Retina (tissue), 1 donor: ENCODE results near the gene HOXA7.

Experiments
- DNase-seq: peaks from one replicate; pipeline ENCODE4 v3.0.0-alpha.2; 2016

HOXA7 gene

DNA sequence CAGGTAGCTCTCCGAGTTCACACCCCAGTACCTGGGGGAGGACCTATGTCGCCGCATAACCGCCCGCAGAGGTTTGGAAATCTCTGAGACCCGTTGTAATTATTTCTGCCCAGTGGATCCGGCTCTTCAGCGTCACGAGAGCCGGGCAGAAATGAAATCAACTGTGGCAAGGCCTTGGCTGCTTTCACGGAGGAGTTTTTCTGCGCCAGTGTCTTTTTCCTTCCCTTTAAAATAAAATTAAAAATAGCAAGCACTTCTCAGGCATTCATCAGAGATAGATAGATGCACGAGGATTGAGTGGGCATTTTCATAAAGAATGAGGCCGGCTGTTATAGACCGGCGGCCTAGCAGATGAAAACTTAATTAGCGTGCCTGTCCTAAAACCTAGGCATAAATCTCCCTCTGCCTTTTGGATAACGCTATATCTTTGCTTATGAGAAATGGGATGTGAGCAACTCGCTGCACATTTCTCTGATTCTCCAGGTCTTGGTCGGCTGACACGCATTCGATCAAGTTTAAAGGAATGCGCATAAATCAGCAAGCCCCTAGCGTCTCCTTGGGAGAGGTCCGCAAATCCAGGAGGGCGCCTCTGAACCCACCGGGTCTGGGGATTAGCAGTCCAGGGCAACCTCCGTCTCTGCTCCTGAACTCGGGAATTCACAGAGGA is 37.0 kb upstream of the HOXA7 start:
- DNase-seq, result peak; percentile 69

DNA sequence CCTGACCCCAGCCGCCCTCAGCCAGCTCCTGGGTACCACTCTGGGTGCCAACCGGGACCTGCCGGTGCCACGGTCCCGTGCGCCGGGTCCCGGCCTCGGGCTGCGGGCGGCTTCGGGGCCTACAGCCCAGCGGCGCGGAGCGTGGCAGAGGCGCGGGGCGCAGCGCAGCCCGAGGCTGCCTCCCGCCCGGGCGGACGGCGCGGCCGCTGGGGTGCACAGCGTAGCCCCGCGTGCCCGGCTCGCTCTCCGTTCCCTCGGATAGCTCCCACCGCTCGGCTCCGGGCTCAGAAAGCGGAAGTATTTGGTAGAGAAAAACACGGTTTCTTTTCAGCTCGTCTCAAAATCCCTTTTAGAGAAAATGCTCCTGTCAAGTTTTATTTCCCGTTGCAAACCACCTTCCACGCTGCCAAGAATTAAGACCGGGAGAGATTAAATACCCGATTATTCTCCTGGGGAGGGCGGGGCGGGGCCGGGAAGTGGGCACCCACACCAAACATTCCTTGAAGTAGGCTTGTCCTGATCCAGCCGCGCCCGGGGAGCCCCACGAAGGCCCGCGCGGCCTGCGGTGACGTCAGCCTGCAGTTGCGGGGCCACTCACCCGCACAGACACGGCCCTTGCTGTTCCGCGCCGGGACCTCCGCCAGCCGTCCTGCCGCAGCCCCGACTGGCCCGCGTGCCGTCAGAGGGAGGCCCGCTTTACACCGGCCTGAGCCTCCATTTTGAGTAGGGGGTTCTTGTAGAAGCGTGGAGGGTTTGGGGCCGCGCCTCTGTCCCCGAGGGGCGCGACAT is 36.3 kb upstream of the HOXA7 start:
- DNase-seq, result peak; percentile 53

DNA sequence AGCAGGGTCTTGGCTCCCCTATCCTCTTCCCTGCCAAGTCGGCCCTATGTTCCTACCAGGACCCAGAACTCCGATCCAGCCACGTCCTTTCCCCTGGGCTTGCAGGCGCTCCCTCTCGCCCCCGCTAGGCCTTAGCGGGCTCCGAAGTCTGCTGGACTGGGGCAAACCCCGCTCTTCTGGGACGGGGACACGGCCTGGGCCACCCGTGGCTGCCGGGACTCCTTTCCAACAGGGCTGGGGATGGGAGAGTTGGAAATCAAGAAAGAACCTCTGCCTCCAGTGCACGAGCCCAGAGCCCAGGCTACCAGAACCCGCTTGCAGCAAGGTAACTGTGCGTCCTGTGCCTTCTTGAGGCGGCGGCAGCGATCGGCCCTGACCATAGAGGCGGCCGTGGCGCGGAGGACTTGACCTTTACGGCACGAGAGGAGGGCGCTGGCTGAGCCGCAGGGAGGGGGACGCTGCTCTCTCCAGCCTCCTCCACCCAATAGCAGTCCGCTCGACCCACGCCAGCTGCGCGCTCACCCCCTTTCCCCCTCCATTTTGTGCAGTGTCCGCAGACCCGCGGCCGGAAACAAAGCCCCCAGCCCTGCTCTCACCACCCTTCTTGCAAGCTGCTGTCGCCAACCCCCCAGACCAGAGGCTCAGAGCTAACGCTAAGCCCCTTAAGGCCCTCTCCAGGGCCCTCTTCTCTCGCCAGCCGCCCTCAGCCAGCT is 35.5 kb upstream of the HOXA7 start:
- peak; percentile 66 for DNase-seq

DNA sequence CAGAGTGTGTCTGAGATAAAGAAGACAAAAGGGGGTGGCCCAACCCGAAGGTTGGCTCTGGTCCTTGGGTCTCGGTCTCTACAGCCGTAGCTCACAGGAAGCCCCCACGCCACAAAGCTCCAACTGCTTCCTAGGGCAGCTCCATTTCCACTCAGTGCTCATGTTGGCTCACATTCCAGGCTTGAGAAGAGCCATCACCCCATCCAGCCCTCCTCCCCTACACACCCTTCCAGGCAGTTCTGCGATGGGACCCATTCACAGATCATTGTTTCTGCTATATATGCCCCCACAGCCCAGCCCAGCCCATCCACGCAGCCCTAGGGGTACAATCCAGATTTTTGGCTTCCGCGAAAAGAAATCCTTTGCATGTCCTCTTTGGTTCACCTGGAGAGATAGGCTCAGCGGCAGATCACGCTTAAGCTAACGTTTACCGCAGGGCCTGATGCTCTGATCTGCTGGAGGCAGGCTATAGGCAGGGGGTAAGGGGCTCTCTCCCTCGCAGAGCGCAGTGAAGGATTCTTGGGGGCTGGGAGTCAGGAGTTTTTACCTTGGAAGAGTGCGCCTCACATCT is 34.8 kb upstream of the HOXA7 start:
- DNase-seq, result no peak

DNA sequence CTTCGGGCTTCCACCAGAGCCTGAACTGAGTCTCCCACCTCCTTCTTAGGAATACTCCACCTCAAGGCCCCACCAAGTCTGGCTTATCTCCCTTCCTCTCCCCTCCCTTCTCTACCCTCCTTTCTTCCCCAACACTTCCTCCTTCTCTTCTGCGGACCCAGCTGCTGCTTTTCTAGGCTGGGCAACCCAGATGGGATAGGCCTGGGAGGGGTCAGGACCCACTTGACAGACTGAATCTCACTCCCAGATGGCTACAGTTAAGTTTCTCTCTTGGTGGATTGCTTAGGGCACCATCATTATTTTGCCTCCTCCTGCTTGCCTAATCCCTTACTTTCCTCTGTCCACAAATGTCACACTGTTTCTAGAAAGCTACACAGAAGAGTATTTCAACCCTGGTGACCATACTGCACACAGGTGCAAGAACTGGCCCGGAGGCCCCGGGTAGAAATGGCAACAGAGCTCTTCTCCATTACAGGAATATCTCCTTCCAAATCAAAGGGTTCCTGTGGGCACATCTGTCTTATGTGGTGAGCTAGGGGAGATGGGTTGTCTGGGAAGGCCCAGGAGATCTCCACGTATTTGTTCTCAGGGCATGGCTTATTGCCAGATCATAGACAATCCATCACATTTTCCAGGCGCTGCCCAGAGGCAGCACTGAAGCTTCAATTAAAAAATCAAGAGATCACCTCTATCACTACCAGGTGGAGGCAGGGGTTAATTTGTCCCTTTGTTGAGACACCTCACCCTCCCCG is 33.7 kb upstream of the HOXA7 start:
- DNase-seq, result no peak

DNA sequence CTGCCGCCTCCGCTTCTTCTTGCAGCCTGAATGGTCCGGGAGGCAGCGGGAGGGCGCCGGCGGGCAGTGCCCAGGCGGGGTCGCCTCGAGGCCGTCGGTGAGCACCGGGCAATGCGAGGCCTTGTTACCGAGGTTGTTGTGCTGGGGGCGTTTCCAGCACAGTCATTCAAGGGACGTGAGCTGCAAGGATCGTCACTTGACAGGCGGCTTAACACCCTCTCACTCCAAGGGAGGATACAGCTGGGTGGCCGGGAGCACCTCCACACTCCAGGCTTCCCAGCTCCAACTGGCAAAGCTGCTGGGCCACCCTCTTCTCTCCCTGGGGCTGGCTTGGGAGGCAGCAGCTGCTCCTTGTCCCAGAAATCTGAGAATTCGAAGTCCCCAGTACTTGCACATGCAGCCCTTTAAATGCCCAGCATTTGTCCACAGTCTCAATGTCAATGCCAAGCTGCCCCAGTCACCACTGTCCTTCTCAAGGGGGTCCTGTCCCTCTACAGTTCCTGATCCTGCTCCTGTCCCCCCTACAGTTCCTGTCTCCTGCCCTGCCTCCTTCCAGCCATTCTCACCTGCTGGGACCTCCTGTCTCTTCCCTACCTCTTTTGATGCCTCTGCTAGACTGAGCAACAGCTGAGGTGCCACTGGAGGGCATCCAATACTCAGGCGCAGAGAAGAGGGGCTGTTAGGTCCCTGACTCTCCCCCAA is 33.0 kb upstream of the HOXA7 start:
- DNase-seq, result peak; percentile 66

DNA sequence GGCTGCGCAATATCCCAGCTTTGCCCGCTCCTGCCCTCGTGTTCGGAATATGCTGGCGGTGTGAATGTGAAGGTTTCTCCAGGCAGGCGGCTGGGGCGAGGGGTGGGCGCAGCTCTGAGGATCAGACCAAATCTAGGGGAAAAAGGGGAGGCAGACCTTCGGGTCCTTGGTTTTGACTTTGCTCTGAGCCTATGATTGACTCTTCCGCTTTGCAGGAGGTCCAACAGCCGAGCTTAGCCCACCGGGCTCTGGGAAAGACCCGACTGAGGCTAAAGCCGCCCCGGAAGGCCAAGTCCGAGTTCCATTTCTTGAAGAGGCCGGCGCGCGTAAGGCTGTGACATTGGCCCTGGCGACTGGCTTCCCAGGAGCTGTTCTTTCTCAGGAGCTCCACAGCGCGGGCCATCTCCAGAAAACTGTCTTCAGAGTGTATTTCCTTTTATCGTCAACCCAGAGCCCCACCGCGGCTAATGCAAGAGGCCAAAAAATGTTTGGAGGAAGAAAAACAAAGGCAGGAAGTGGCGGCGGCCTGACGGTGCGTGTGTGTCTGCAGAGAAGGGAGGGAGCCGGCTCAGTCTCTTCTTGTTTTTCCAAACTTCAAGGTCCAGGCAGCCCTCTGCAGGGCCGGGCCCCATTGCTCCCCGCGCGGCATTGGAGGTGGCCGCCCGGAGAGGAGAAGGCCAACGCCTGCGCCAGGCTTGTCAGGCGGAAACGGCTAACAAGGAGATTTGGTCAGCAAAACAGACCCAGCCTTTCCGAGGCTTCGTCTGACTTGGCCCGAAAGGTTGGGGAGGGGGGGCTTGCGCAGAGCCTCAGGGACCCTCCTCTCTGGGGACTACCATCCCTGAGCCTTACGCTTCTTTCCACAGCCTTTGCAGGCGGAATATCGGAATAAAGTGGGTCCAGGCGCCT is 32.2 kb upstream of the HOXA7 start:
- DNase-seq, result peak; percentile 66

DNA sequence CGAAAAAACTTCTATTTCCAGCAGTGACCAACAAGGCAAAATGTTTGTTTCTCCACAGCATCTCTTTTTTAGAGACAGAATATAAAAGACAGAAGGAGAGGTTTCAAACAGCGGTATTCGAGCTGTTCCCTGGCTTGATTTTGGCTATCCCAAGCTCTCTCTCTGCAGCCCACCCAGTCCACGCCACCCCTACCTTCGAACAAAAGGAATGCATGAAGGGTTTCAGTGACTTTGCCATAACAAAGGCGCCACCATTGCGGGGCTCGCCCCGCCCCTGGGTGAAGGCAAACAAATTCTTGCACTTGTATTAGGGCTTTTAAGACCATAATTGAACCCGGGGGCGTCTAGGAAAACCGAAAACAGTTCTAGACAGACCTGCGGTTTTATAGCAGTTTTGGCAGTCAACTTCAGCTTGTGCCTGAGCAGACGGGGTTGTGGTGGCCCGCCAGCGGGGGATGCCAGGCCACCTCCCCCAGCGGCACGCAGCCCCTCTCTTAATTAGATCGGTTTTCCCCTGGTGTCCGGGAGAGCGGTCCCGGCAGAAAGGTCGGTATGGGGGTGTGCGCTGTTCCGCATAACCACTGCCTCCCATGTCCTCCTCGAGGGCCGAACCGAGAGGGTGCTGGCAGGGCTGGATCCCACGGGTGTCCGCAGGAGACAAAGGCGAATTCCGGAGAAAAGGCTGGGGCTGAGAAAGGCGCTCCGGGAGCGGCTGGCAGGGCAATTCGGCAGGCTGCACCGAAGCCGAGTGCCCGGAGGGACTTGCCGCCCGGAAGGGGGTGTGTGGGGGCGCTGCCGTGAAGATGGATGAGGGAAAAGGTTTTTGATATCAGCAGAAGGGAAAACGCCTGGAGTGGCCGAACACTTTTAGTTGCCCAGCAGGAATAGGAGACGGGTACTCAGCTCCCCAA is 31.3 kb upstream of the HOXA7 start:
- DNase-seq, result peak; percentile 64

DNA sequence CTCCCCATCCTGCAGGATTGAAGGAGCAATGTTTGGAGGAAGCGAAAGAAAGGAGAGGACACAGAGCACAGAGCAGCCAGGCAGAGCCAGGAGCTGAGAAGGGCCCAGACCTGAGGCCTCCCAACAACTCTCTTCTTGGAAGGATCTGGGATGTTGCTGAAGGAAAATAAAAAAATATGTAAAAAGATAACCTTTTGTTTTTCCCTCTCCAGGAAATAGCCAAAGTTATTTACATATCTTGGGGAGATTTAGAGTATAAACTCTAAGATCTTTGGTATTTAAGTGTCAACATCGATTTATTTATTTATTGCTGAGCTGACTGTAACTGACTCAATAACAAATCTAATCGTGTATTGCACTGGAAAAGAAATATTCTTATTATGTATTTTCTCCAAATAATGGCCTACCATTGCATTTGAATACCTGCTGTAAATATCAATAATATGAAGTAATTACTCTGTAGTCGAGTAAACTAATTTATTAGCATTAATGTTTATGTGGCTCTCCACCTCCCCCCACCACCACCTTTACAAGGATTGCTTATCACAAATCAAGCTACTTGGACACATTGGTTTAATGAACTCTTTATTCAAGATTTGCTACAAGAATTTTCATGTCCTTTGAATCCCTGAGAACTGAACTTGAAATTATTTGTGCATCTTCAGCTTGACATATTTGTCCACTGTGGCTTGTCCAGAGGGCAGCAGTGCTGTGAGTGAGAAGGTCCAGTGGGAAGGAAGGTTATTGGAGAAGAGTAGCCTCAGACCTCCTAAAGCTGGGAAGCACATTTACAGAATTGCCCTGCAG is 30.4 kb upstream of the HOXA7 start:
- peak; percentile 43 for DNase-seq

DNA sequence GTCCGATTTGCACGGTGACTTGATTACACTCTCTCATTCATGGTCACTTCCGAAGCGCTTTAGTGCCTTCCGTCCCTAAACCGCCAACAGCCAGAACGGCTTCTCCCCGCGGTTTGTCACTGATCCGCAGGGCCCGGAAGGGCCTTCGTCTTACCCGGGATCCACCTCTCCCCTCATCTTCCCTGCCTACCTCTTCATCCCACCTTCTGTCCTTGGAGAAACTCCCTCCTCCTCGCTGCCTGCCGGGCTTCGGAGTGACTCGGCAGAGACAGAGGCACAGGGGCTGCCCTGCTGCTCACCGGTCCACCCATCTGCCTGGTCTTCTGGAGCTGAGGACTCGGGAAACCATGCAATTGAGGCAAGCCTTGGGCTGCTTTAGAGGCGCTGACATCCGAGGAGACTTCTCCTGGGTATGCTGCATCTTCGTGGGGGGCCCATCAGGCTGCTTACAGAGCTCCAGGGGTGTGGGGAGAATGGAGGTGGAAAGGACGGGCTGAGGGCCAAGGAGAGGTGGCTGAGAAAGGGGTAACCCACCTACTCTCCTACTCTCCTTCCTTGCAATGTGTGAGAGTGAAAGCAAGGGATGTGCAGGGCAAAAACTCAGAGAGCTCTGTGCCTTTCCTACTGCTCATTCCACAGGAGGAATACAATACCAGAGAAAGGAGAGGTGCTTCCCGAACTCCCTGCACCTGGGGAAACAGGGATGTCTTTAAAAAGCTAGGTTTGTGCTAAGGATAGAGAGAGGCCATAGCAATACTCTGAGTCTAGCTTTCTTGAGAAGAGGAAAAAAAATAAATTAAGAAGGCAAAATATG is 29.6 kb upstream of the HOXA7 start:
- peak; percentile 62 for DNase-seq

DNA sequence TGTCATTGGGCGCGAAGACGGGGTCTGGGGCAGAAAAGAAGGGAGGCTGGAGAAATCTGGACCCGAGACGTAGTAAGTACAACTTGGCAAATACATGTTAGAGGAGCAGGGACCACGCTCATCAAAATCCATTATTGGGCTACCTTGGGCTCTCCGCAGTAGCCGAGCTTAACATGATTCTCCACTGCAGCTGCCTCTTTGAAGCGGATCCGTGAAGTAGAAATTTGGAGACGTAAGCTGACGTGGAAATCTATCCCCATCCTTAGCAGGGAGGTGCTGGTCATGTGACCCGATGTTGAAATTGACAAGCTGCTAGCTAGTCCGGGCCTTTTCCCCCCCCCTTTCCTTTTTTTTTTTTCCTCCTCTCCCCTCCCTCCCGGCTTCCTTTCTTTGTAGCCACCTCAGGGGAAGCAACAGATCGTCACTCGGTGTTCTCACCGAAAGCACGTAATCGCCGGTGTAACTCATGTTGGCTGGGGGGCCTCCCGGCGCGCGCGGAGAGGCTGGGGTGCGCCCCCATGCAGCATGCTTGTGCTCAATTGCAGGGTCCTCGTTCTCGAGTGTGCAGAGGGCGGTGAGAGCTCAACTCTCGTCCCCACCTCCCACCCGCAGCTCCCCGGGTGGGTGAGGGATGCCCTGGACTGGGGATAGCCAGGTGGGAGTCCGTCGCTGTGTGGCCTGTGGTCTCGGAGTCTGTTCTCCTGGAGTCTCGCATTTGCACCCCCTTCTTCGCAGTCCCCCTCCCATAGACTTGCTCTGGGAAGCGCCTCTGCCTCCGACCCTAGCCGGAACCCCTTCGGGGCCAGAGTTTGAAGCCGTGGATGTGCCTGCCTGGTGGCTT is 28.8 kb upstream of the HOXA7 start, which contains the start of gene HOXA11:
Gene HOXA11 (minus strand): TSS at position 220 of the 841 bp plus-strand sequence. CDS start 88 bp downstream, at position 132.
- peak; percentile 57 for DNase-seq

DNA sequence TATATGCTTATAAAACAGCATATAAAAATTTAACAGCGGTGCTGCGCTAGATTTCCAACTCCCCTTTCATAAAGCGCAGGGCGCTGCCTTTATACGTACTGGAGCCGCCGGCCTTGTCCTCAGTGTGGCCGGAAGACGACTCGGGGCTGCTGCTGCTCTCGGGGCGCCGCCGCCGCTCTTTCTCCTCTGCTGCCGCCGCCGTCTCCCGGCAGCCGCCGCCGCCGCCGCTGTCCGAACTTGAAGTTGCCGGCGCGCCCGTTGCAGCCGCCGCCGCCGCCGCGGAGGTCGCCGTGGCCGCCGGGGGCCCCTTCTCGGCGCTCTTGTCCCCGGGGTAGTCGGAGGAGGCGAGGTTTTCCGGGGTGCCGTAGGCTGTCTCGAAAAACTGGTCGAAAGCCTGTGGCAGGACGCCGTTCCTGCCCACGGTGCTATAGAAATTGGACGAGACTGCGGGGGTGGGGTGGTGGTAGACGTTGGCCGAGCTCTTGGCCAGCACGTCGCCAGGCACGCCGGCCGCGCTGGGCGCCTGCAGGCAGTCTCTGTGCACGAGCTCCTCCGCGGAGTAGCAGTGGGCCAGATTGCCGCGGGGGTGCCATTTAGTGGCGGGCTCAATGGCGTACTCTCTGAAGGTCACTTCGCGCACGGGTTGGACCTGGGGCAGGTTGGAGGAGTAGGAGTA is 28.0 kb upstream of the HOXA7 start:
- peak; percentile 68 for DNase-seq

DNA sequence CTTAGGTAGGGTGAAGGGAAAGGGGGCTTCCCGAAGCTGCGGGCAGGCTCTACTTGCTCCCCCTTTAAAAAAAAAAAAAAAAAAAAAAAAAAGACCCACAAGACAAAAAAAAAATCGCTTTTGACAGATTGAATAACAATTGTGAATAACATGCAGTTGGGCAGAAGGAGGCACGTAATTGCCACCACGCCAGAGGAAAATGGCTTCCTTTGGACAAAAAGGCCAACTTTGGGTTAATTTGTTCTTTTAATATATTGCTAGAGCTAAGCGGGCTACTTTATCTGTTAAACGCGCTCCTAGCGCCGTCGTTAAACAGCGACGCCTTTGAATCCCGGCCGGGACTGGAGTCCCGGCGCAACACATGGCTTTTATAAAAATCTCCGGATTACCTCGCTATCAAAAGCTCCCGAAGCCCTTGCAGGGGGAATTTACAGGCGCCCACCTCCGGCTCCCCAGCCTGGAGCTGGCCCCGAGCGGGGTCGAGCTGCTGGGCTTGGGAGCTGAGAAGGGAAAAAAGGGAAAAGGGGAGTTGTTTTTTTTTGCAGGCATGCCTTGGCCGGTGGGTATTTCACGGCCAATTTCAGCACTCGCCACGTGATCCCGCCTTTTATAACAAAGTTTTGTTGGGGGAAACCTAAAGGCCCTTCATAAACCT is 27.3 kb upstream of the HOXA7 start:
- peak; percentile 76 for DNase-seq

DNA sequence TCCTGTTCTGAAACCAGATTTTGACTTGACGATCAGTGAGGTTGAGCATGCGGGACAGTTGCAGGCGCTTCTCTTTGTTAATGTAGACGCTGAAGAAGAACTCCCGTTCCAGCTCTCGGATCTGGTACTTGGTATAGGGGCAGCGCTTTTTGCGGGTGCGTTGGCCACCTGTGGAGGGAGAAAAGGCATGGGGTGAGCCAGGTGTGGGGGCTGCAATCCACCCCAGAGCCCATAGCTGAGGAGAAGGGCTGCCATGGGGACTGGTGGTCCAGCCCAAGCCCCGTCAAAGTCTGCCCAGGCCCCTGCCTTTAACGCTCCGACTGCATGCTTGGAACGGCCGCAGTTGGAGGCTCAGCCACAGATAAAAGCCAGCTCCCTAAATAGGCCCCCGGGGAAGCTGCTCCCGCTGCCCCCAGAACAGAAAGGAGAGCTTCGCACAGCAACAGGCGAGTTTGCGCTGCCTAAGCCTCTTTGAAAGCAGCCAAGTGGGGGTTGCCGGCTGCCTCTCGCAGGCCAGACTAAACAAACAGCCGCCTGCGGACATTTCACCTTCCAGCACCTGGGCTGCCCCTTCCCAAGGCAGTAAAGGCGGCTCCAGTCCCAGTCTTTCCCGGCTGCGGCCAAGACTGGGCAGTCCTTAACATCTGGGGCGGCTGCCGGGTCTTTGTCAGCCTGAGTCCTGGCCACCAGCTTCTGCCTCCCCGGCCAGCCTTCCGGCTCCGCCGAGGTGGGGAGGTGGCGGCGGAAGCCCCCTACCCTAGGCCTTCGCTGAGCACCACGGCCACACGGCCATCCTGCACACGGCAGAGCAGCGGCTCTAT is 26.6 kb upstream of the HOXA7 start:
- peak; percentile 53 for DNase-seq
